ENCODE measurements around the gene ITGB5.

- TF ChIP-seq EZH2 (IDR thresholded peaks at IDR 0.05; ENCODE audit: insufficient read depth, poor library complexity, severe bottlenecking) (no peak), EZH2phosphoT487 (IDR thresholded peaks at IDR 0.05; ENCODE audit: insufficient read depth, low read depth) (no peak)
Measured at GRCh38 chr3:124887177-124887931, at the start of gene ITGB5.
